RWPE1 (cell line): ENCODE results near the gene RPL18A.

ENCODE experiments used
- CTCF ChIA-PET: fragments of 350-600 bp; sonication (Branson Sonifier 250); formaldehyde crosslinking; extraction: SDS; loops from one replicate; lab custom pipeline; 2021; lab: Yijun Ruan, JAX
- POLR2A ChIA-PET: fragments of 400-600 bp; formaldehyde crosslinking; extraction: SDS; loops from one replicate; lab custom pipeline; 2020; ENCODE audit warnings: antibody characterized with exemption; ENCODE audit not compliant: low non-redundant PET; lab: Yijun Ruan, JAX
- DNase-seq: peaks from one replicate; pipeline ENCODE4 v3.0.0; 2012; ENCODE audit warnings: low spot score
- H3K27ac ChIP-seq: fragments of 450-650 bp; 2 replicates; pipeline ENCODE4 v1.5.1; 2017
- CTCF ChIP-seq: fragments of 450-650 bp; conservative IDR thresholded peaks from 2 replicates; pipeline ENCODE4 v1.5.1; 2017; ENCODE audit warnings: low read depth, mild to moderate bottlenecking

RPL18A gene

GRCh38 chr19:17869114-17869608 is 9.5 kb downstream of the RPL18A start:
- DNase-seq: no peak
- H3K27ac ChIP-seq: no peak overlapping the region
- TF ChIP-seq CTCF: no peak
- ChIA-PET CTCF (interaction anchor here (3.7 kb wide), 1 partner anchor 63 kb away, joined by 87 read pairs; the partner anchor contains the start of gene CCDC124), POLR2A (no interaction called here)

GRCh38 chr19:17871032-17871877 is 11.5 kb downstream of the RPL18A start:
- no peak overlapping the region for H3K27ac ChIP-seq
- ChIA-PET POLR2A (interaction anchor here (0.6 to 0.9 kb wide), 2 partner anchors 61 to 207 kb away, joined by 3 to 11 read pairs; partner anchors contain the start of gene CCDC124), CTCF (interaction anchor here (0.6 to 3.7 kb wide), 6 partner anchors 12 to 602 kb away, joined by 3 to 87 read pairs (median 9); partner anchors contain the start of genes CCDC124 and RPL18A)
- no peak for TF ChIP-seq CTCF
- DNase-seq: no peak

GRCh38 chr19:17871878-17872250 is 12.2 kb downstream of the RPL18A start, which contains the start of gene SLC5A5:
Gene SLC5A5 (plus strand): TSS chr19:17871945. CDS start chr19:17872320, 375 bp downstream.
- TF ChIP-seq CTCF: no peak
- H3K27ac ChIP-seq: no peak within 1 kb of the TSS
- POLR2A ChIA-PET: interaction anchor here (0.6 kb wide), 1 partner anchor 206 kb away, joined by 3 read pairs; no protein-coding TSS in a partner anchor
- DNase-seq: no peak
- CTCF ChIA-PET: interaction anchor here (1.6 to 3.7 kb wide), 3 partner anchors 12 to 66 kb away, joined by 4 to 87 read pairs (median 17); partner anchors contain the start of genes CCDC124 and RPL18A

GRCh38 chr19:17872251-17873001 is 12.7 kb downstream of the RPL18A start:
- TF ChIP-seq CTCF: no peak
- POLR2A ChIA-PET: interaction anchor here (0.6 kb wide), 1 partner anchor 206 kb away, joined by 3 read pairs; no protein-coding TSS in a partner anchor
- CTCF ChIA-PET: interaction anchor here (1.6 to 3.7 kb wide), 3 partner anchors 13 to 66 kb away, joined by 4 to 87 read pairs (median 17); partner anchors contain the start of genes CCDC124 and RPL18A
- no peak for DNase-seq
- no peak overlapping the region for H3K27ac ChIP-seq

GRCh38 chr19:17873786-17874757 is 14.4 kb downstream of the RPL18A start:
- DNase-seq: peak; percentile 81
- no peak overlapping the region for H3K27ac ChIP-seq
- CTCF ChIA-PET: no interaction called here
- no peak for TF ChIP-seq CTCF
- POLR2A ChIA-PET: no interaction called here
